K562 (cell line): Measurements from ENCODE around the gene MITD1. TPM values are rescaled to one million over a fixed set of nuclear protein-coding genes. Genes with fewer than 3 reads are reported as not detected.

Experiments used
- AFF4 ChIP-seq: sonication (generic); formaldehyde crosslinking; IDR thresholded peaks from 2 replicates; pipeline ENCODE4 v1.8.0; 2023; ENCODE audit warnings: mild to moderate bottlenecking, missing genetic modification reagents
- BCOR ChIP-seq: fragments of 450-650 bp; IDR thresholded peaks from 2 replicates; pipeline ENCODE4 v1.6.1; 2016
- BRF1 ChIP-seq: IDR thresholded peaks from 3 replicates; pipeline ENCODE4 v1.6.1; 2011; ENCODE audit warnings: borderline replicate concordance, mild to moderate bottlenecking; ENCODE audit not compliant: insufficient read length; ENCODE audit errors: extremely low read depth
- CHD4 ChIP-seq: fragments of 200-600 bp; sonication (generic); IDR thresholded peaks from 3 replicates; pipeline ENCODE4 v1.6.1; 2012; ENCODE audit warnings: low read depth, mild to moderate bottlenecking, mixed read lengths, low read length, inconsistent platforms; ENCODE audit not compliant: insufficient read depth, insufficient replicate concordance, poor library complexity, severe bottlenecking
- CREBBP ChIP-seq: IDR thresholded peaks from one replicate; pipeline ENCODE4 v1.6.1; 2012; ENCODE audit warnings: low read depth, mild to moderate bottlenecking, control low read depth, inconsistent platforms, low read length
- ETV5 ChIP-seq: sonication (generic); formaldehyde crosslinking; IDR thresholded peaks from 2 replicates; pipeline ENCODE4 v1.4.0; 2020; ENCODE audit warnings: low read depth, mild to moderate bottlenecking, missing genetic modification reagents
- GABPB1 ChIP-seq: sonication (generic); formaldehyde crosslinking; IDR thresholded peaks from 2 replicates; pipeline ENCODE4 v1.8.0; 2022; ENCODE audit warnings: mild to moderate bottlenecking, missing genetic modification reagents
- HNRNPUL1 ChIP-seq: fragments of 200-400 bp; formaldehyde crosslinking; IDR thresholded peaks from 2 replicates; pipeline ENCODE4 v1.6.1; 2017; ENCODE audit warnings: low read length
- HOXB6 ChIP-seq: fragments of 250-450 bp; sonication (Bioruptor Pico); IDR thresholded peaks from 2 replicates; pipeline ENCODE4 v1.5.1; 2022; ENCODE audit warnings: mild to moderate bottlenecking, borderline replicate concordance
- MED1 ChIP-seq: sonication (generic); formaldehyde crosslinking; IDR thresholded peaks from 2 replicates; pipeline ENCODE4 v1.8.1; 2023; ENCODE audit warnings: missing genetic modification reagents, borderline replicate concordance
- POLR2G ChIP-seq: fragments of 200-400 bp; formaldehyde crosslinking; IDR thresholded peaks from 2 replicates; pipeline ENCODE4 v1.6.1; 2017; ENCODE audit warnings: low read depth, mild to moderate bottlenecking, antibody characterized with exemption, low read length, moderate library complexity
- PYGO2 ChIP-seq: fragments of 450-650 bp; IDR thresholded peaks from 2 replicates; pipeline ENCODE4 v1.6.1; 2016; ENCODE audit warnings: mild to moderate bottlenecking, missing genetic modification characterization, moderate library complexity, missing compliant biosample characterization
- RAD51 ChIP-seq: fragments of 450-650 bp; IDR thresholded peaks from 2 replicates; pipeline ENCODE4 v1.7.1; 2016; ENCODE audit warnings: low read depth, mild to moderate bottlenecking, borderline replicate concordance
- RNF2 ChIP-seq: sonication (generic); IDR thresholded peaks from 2 replicates; pipeline ENCODE4 v1.6.1; 2016
- SIN3A ChIP-seq, 2 experiments: fragments of 150-350 bp in 1 of 2; IDR thresholded peaks; 2 replicates each; pipeline ENCODE4 v1.6.1; 2011 to 2016; ENCODE audit warnings: borderline replicate concordance in 2 of 2, low read depth in 2 of 2, low read length in 2 of 2, mild to moderate bottlenecking in 2 of 2, moderate library complexity in 2 of 2; ENCODE audit not compliant: control insufficient read depth in 1 of 2
- SNIP1 ChIP-seq: fragments of 450-650 bp; IDR thresholded peaks from 2 replicates; pipeline ENCODE4 v1.7.1; 2017; ENCODE audit warnings: low read depth, mild to moderate bottlenecking
- SOX6 ChIP-seq: fragments of 450-650 bp; IDR thresholded peaks from 2 replicates; pipeline ENCODE4 v1.6.1; 2014; ENCODE audit warnings: mild to moderate bottlenecking
- SUPT5H ChIP-seq: fragments of 450-650 bp; IDR thresholded peaks from 2 replicates; pipeline ENCODE4 v1.6.1; 2016
- TFAM ChIP-seq: fragments of 250-450 bp; sonication (Bioruptor Pico); conservative IDR thresholded peaks from 2 replicates; pipeline ENCODE4 v1.5.0; 2021; ENCODE audit warnings: mild to moderate bottlenecking, moderate library complexity
- U2AF1 ChIP-seq: fragments of 200-400 bp; formaldehyde crosslinking; optimal IDR thresholded peaks from 2 replicates; pipeline ENCODE3; 2017; ENCODE audit warnings: mild to moderate bottlenecking, low read depth, low read length, moderate library complexity
- ZBTB1 ChIP-seq: sonication (generic); formaldehyde crosslinking; IDR thresholded peaks from 2 replicates; pipeline ENCODE4 v1.8.1; 2023; ENCODE audit warnings: missing genetic modification reagents, low read depth, mild to moderate bottlenecking, borderline replicate concordance
- ZNF175 ChIP-seq: fragments of 200-800 bp; sonication (Bioruptor generic); IDR thresholded peaks from 2 replicates; pipeline ENCODE4 v1.6.1; 2016; ENCODE audit warnings: low read depth, mild to moderate bottlenecking, missing genetic modification characterization, missing compliant biosample characterization
- ZNF589 ChIP-seq: fragments of 200-800 bp; sonication (Bioruptor generic); IDR thresholded peaks from 2 replicates; pipeline ENCODE4 v1.6.1; 2016; ENCODE audit warnings: low read depth, missing genetic modification characterization, missing compliant biosample characterization
- polyA plus RNA-seq, 8 experiments: library from polyadenylated mRNA; depleted of rRNA in 4 of 8; stranded (reverse) in 5 of 8; unstranded in 3 of 8; fragments of >200 nt; fragmentation: Nextera tagmentation in 2 of 8; fragmentation: Illumina TruSeq in 1 of 8; extraction: Ambion mirVana in 2 of 8; extraction: Trizol in 1 of 8; gene quantifications; 2 replicates each; pipeline versions ENCODE4 v1.2.1 to v1.2.3, GENCODE V29; 2011 to 2014; ENCODE audit warnings: inconsistent platforms in 1 of 8, missing spikeins in 1 of 8
- total RNA-seq, 7 experiments: library from RNA; depleted of rRNA in 6 of 7; stranded (reverse); fragments of >200 nt in 6 of 7; fragmentation: Illumina TruSeq in 2 of 7; extraction: Trizol in 2 of 7; gene quantifications; 2 replicates each; pipeline versions ENCODE4 v1.2.1 to v1.2.3, GENCODE V29; 2011 to 2021; ENCODE audit warnings: low replicate concordance in 1 of 7

The MITD1 gene
- total and polyA plus RNA-seq, 9 of the 15 experiments (the other 6 are each of a cell fraction or from before 2014, with no cell fraction given): 19.6 to 71.8 (median 43.2) TPM

- TF ChIP-seq GABPB1 (peak; percentile 89), SOX6 (no peak; the same call in 1 of the 2 replicates), CREBBP (no peak), ZNF589 (no peak), ZNF175 (CRISPR knock-in tag) (no peak), BRF1 (no peak), CHD4 (no peak), U2AF1 (no peak), SNIP1 (no peak), ZBTB1 (CRISPR knock-in tag) (no peak; the same call in 1 of the 2 replicates), SIN3A (IDR thresholded peaks at IDR 0.05; ENCODE audit: borderline replicate concordance in 2 of 2, control insufficient read depth in 1 of 2, low read depth in 2 of 2, low read length in 2 of 2) (peak; percentile 38 to 59; a peak in 2 of 4 replicates), AFF4 (CRISPR knock-in tag) (peak; percentile 19; the same call in 1 of the 2 replicates), ETV5 (CRISPR knock-in tag) (peak; percentile 95), HOXB6 (no peak), RNF2 (peak; percentile 70), MED1 (CRISPR knock-in tag) (no peak), RAD51 (peak; percentile 6; the same call in 1 of the 2 replicates), POLR2G (peak; percentile 98), PYGO2 (tag) (no peak), TFAM (CRISPR knock-in tag) (no peak), SUPT5H (peak; percentile 94), BCOR (peak; percentile 19; the same call in 1 of the 2 replicates), HNRNPUL1 (no peak)
Observed at GRCh38 chr2:99154643-99155536, 26.0 kb downstream of the MITD1 start, which contains the start of the genes LIPT1 and TSGA10 (continued).
